NB4 (cell line): ENCODE measurements around the gene NDUFB2.

Experiments
- CTCF ChIP-seq: IDR thresholded peaks from one replicate; pipeline ENCODE4 v1.5.1; 2012; ENCODE audit warnings: low read depth, low read length
- POLR2A ChIP-seq: IDR thresholded peaks from 2 replicates; pipeline ENCODE4 v1.6.1; 2011; ENCODE audit warnings: mild to moderate bottlenecking; ENCODE audit not compliant: insufficient read length; ENCODE audit errors: extremely low read depth

- TF ChIP-seq CTCF, result no peak
- TF ChIP-seq POLR2A, result no peak
Measured at GRCh38 chr7:140669352-140669751, 27.2 kb upstream of the NDUFB2 start.
